WTC11 (cell line): ENCODE measurements around the gene MPP2. TPM values are rescaled to one million over a fixed set of nuclear protein-coding genes. Genes with fewer than 3 reads are reported as not detected.
A peak's percentile ranks its signal among the peaks of the same experiment; 100 is the strongest.

Source experiments
- ATAC-seq: fragments of 200-7000 bp; cut with Tn5 transposase; 2 replicates; pipeline ENCODE4 v1.10.0; 2021; ENCODE audit warnings: mild to moderate bottlenecking, moderate library complexity
- CTCF ChIA-PET: fragments of 300-600 bp; sonication (Branson Sonifier 250); formaldehyde crosslinking; loops from one replicate; lab custom pipeline; 2021; ENCODE audit warnings: antibody characterized with exemption; lab: Charles Lee
- POLR2A ChIA-PET: fragments of 350-600 bp; sonication (Branson Sonifier 250); formaldehyde crosslinking; loops from one replicate; lab custom pipeline; 2021; ENCODE audit warnings: antibody characterized with exemption; lab: Charles Lee
- DNase-seq: peaks from one replicate; pipeline ENCODE4 v3.0.0; 2021; ENCODE audit warnings: low spot score
- H3K27ac Mint-ChIP-seq: 2 replicates; pipeline ENCODE4 v1.8.0; 2021; ENCODE audit warnings: mixed read lengths
- H3K27me3 Mint-ChIP-seq: 2 replicates; pipeline ENCODE4 v1.8.0; 2021; ENCODE audit warnings: low read depth, mild to moderate bottlenecking, moderate library complexity, mixed read lengths
- H3K36me3 Mint-ChIP-seq: 2 replicates; pipeline ENCODE4 v1.8.0; 2021; ENCODE audit warnings: mixed read lengths
- H3K4me1 Mint-ChIP-seq: 2 replicates; pipeline ENCODE4 v1.8.0; 2022; ENCODE audit warnings: mixed read lengths
- H3K4me3 Mint-ChIP-seq: 2 replicates; pipeline ENCODE4 v1.8.0; 2021; ENCODE audit warnings: mild to moderate bottlenecking, moderate library complexity, mixed read lengths
- H3K9me3 Mint-ChIP-seq: 2 replicates; pipeline ENCODE4 v1.8.0; 2021; ENCODE audit warnings: mixed read lengths
- ETV6 ChIP-seq: sonication (generic); formaldehyde crosslinking; IDR thresholded peaks from 2 replicates; pipeline ENCODE4 v1.8.1; 2022; ENCODE audit warnings: mild to moderate bottlenecking, missing genetic modification reagents
- FOXJ3 ChIP-seq: sonication (generic); formaldehyde crosslinking; IDR thresholded peaks from 2 replicates; pipeline ENCODE4 v1.9.0; 2021; ENCODE audit warnings: missing genetic modification reagents, mild to moderate bottlenecking, borderline replicate concordance
- FOXK1 ChIP-seq: sonication (generic); formaldehyde crosslinking; IDR thresholded peaks from 2 replicates; pipeline ENCODE4 v1.8.0; 2022; ENCODE audit warnings: mild to moderate bottlenecking, moderate library complexity, missing genetic modification reagents
- FOXP1 ChIP-seq: sonication (generic); formaldehyde crosslinking; IDR thresholded peaks from 2 replicates; pipeline ENCODE4 v1.8.0; 2022; ENCODE audit warnings: missing genetic modification reagents, mild to moderate bottlenecking, moderate library complexity, borderline replicate concordance
- MYBL2 ChIP-seq: sonication (generic); formaldehyde crosslinking; IDR thresholded peaks from 2 replicates; pipeline ENCODE4 v1.8.1; 2023; ENCODE audit warnings: mild to moderate bottlenecking, moderate library complexity, missing genetic modification reagents
- NR2C2 ChIP-seq: sonication (generic); formaldehyde crosslinking; IDR thresholded peaks from 2 replicates; pipeline ENCODE4 v1.8.0; 2022; ENCODE audit warnings: mild to moderate bottlenecking, missing genetic modification reagents
- PRRX2 ChIP-seq: fragments of 250-450 bp; sonication (Bioruptor Pico); IDR thresholded peaks from 2 replicates; pipeline ENCODE4 v1.8.0; 2021; ENCODE audit warnings: mild to moderate bottlenecking
- SMAD4 ChIP-seq: sonication (generic); formaldehyde crosslinking; IDR thresholded peaks from 2 replicates; pipeline ENCODE4 v1.8.0; 2022; ENCODE audit warnings: mild to moderate bottlenecking, missing genetic modification reagents
- SOX15 ChIP-seq: fragments of 250-450 bp; sonication (Bioruptor Pico); IDR thresholded peaks from 2 replicates; pipeline ENCODE4 v1.9.0; 2021; ENCODE audit warnings: mild to moderate bottlenecking
- TP53 ChIP-seq: sonication (generic); formaldehyde crosslinking; IDR thresholded peaks from 2 replicates; pipeline ENCODE4 v1.8.1; 2023; ENCODE audit warnings: mild to moderate bottlenecking, missing genetic modification reagents
- ZBTB21 ChIP-seq: sonication (generic); formaldehyde crosslinking; IDR thresholded peaks from 2 replicates; pipeline ENCODE4 v1.8.1; 2023; ENCODE audit warnings: mild to moderate bottlenecking, missing genetic modification reagents, borderline replicate concordance
- ZNF317 ChIP-seq: sonication (generic); formaldehyde crosslinking; IDR thresholded peaks from 2 replicates; pipeline ENCODE4 v1.8.1; 2023; ENCODE audit warnings: low read depth, mild to moderate bottlenecking, moderate library complexity, missing genetic modification reagents, borderline replicate concordance
- ZNF671 ChIP-seq: fragments of 250-450 bp; sonication (Bioruptor Pico); IDR thresholded peaks from 2 replicates; pipeline ENCODE4 v1.8.0; 2021; ENCODE audit warnings: mild to moderate bottlenecking
- total RNA-seq: library from RNA; stranded (reverse); gene quantifications from 3 replicates; pipeline ENCODE4 v1.2.3, GENCODE V29; 2021
- TF ChIP-seq, protein P1 (sequence below): sonication (generic); formaldehyde crosslinking; IDR thresholded peaks from 2 replicates; pipeline ENCODE4 v1.8.1; 2022; ENCODE audit warnings: missing genetic modification reagents, borderline replicate concordance
- TF ChIP-seq, protein P2 (sequence below): sonication (generic); formaldehyde crosslinking; IDR thresholded peaks from 2 replicates; pipeline ENCODE4 v1.8.0; 2022; ENCODE audit warnings: missing genetic modification reagents
- TF ChIP-seq, protein P3 (sequence below): sonication (generic); formaldehyde crosslinking; IDR thresholded peaks from 2 replicates; pipeline ENCODE4 v1.8.1; 2022; ENCODE audit warnings: low read depth, missing genetic modification reagents, borderline replicate concordance
- TF ChIP-seq, protein P4 (sequence below): sonication (generic); formaldehyde crosslinking; IDR thresholded peaks from 2 replicates; pipeline ENCODE4 v1.8.0; 2023; ENCODE audit warnings: missing genetic modification reagents
- TF ChIP-seq, protein P5 (sequence below): sonication (generic); formaldehyde crosslinking; IDR thresholded peaks from 2 replicates; pipeline ENCODE4 v1.8.1; 2023; ENCODE audit warnings: mild to moderate bottlenecking, missing genetic modification reagents
- TF ChIP-seq, protein P6 (sequence below): sonication (generic); formaldehyde crosslinking; IDR thresholded peaks from 2 replicates; pipeline ENCODE4 v1.8.0; 2022; ENCODE audit warnings: mild to moderate bottlenecking, missing genetic modification reagents
- TF ChIP-seq, protein P7 (sequence below): fragments of 250-450 bp; sonication (Bioruptor Pico); IDR thresholded peaks from 2 replicates; pipeline ENCODE4 v1.9.0; 2021; ENCODE audit warnings: mild to moderate bottlenecking

MPP2 gene
- total RNA-seq, 1 experiment from 2014 or later: 29.3 TPM

DNA sequence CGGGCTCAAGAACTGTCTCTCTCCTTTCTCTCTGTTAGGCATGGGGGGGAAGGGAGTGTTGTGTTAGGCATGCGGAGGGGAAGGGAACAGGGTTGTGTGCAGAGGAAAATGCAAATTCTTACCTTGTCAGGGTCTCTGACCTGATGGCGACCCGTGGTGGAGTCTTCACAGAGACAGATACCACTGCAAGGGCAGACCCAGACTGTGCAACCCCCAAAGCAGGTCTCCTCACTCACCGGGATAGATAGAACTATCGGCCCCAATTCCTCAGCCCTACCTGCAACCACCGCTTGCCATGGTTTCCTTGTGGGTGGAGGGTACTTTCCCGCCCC lies 9.6 kb upstream of the MPP2 start:
- peaks cover 6% of the 10 kb centered on the region for H3K9me3 Mint-ChIP-seq
- DNase-seq: no peak
- TF ChIP-seq, protein P1, sequence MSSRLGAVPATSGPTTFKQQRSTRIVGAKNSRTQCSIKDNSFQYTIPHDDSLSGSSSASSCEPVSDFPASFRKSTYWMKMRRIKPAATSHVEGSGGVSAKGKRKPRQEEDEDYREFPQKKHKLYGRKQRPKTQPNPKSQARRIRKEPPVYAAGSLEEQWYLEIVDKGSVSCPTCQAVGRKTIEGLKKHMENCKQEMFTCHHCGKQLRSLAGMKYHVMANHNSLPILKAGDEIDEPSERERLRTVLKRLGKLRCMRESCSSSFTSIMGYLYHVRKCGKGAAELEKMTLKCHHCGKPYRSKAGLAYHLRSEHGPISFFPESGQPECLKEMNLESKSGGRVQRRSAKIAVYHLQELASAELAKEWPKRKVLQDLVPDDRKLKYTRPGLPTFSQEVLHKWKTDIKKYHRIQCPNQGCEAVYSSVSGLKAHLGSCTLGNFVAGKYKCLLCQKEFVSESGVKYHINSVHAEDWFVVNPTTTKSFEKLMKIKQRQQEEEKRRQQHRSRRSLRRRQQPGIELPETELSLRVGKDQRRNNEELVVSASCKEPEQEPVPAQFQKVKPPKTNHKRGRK: no peak
- TF ChIP-seq, protein P2, sequence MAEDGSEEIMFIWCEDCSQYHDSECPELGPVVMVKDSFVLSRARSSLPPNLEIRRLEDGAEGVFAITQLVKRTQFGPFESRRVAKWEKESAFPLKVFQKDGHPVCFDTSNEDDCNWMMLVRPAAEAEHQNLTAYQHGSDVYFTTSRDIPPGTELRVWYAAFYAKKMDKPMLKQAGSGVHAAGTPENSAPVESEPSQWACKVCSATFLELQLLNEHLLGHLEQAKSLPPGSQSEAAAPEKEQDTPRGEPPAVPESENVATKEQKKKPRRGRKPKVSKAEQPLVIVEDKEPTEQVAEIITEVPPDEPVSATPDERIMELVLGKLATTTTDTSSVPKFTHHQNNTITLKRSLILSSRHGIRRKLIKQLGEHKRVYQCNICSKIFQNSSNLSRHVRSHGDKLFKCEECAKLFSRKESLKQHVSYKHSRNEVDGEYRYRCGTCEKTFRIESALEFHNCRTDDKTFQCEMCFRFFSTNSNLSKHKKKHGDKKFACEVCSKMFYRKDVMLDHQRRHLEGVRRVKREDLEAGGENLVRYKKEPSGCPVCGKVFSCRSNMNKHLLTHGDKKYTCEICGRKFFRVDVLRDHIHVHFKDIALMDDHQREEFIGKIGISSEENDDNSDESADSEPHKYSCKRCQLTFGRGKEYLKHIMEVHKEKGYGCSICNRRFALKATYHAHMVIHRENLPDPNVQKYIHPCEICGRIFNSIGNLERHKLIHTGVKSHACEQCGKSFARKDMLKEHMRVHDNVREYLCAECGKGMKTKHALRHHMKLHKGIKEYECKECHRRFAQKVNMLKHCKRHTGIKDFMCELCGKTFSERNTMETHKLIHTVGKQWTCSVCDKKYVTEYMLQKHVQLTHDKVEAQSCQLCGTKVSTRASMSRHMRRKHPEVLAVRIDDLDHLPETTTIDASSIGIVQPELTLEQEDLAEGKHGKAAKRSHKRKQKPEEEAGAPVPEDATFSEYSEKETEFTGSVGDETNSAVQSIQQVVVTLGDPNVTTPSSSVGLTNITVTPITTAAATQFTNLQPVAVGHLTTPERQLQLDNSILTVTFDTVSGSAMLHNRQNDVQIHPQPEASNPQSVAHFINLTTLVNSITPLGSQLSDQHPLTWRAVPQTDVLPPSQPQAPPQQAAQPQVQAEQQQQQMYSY (CRISPR knock-in tag): 0 out of 2 replicates have a peak, but pooled peaks have one; percentile 15
- TF ChIP-seq, all 79 proteins: peak for 1
- H3K4me1 Mint-ChIP-seq: peaks cover 27% of the 10 kb centered on the region
- ATAC-seq: no peak
- POLR2A ChIA-PET: no interaction called here
- peaks cover 14% of the 10 kb centered on the region for H3K27me3 Mint-ChIP-seq
- CTCF ChIA-PET: interaction anchor here (0.9 to 2.8 kb wide), 13 partner anchors 9 to 252 kb away, joined by 3 to 17 read pairs (median 6); partner anchors contain the start of gene MPP2
- no peak overlapping the region for H3K27ac Mint-ChIP-seq
- peaks cover 4% of the 10 kb centered on the region; the same call in 1 of the 2 replicates for H3K36me3 Mint-ChIP-seq
- H3K4me3 Mint-ChIP-seq: peak overlapping the region; percentile 43

DNA sequence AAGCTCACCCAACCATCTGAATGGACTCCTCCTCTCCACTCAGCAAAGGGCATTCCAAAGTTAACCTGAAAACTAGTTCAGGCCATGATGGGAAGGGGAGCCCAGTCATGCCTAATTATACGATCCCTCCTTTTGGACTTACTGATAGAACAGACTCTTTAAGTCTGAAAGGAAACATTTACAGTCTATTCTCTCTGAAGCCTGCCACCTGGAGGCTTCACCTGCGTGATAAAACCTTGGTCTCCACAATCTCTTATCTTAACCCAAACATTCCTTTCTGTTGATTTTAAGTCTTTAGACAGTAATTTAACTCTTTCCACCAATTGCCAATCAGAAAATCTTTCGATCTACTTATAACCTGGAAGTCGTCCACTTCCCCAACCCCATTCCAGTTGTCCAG lies 9.0 kb upstream of the MPP2 start:
- H3K9me3 Mint-ChIP-seq: peaks cover 6% of the 10 kb centered on the region
- CTCF ChIA-PET: interaction anchor here (1.2 to 2.8 kb wide), 4 partner anchors 10 to 70 kb away, joined by 5 to 10 read pairs (median 6); no protein-coding TSS in a partner anchor

DNA sequence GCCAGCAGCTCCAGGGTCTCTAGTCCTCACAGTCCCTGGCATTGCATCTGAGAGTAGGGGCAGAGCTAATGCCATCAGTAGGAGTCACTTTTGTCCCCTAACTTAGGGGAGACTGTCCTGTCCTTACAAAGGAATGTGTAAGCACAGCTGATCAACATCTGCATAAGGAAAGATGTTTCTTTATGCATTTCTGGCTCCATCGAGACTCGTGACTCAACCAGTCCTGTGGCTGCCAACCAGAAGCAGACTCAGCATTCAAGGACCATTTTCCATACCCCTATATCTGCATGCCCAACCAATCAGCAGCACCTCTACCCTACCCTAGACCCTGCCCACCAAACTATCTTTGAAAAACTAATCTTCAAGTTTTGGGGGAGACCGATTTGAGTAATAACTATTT lies 8.2 kb upstream of the MPP2 start:
- Mint-ChIP-seq H3K9me3 (peaks cover 6% of the 10 kb centered on the region), H3K4me3 (no peak overlapping the region), H3K27ac (no peak overlapping the region), H3K27me3 (peaks cover 12% of the 10 kb centered on the region), H3K36me3 (peaks cover 4% of the 10 kb centered on the region; the same call in 1 of the 2 replicates), H3K4me1 (peaks cover 26% of the 10 kb centered on the region)
- ATAC-seq: no peak
- ChIA-PET CTCF (interaction anchor here (1.2 to 2.2 kb wide), 5 partner anchors 22 to 69 kb away, joined by 4 to 7 read pairs (median 6); no protein-coding TSS in a partner anchor), POLR2A (no interaction called here)
- no peak for DNase-seq
- TF ChIP-seq ETV6 (CRISPR knock-in tag) (no peak), SMAD4 (CRISPR knock-in tag) (no peak), MYBL2 (no peak), SOX15 (CRISPR knock-in tag) (no peak), ZNF671 (CRISPR knock-in tag) (no peak), TP53 (CRISPR knock-in tag) (no peak), PRRX2 (CRISPR knock-in tag) (no peak), ZNF317 (CRISPR knock-in tag) (no peak)
- TF ChIP-seq, protein P3, sequence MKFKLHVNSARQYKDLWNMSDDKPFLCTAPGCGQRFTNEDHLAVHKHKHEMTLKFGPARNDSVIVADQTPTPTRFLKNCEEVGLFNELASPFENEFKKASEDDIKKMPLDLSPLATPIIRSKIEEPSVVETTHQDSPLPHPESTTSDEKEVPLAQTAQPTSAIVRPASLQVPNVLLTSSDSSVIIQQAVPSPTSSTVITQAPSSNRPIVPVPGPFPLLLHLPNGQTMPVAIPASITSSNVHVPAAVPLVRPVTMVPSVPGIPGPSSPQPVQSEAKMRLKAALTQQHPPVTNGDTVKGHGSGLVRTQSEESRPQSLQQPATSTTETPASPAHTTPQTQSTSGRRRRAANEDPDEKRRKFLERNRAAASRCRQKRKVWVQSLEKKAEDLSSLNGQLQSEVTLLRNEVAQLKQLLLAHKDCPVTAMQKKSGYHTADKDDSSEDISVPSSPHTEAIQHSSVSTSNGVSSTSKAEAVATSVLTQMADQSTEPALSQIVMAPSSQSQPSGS (CRISPR knock-in tag): no peak
- TF ChIP-seq, protein P4, sequence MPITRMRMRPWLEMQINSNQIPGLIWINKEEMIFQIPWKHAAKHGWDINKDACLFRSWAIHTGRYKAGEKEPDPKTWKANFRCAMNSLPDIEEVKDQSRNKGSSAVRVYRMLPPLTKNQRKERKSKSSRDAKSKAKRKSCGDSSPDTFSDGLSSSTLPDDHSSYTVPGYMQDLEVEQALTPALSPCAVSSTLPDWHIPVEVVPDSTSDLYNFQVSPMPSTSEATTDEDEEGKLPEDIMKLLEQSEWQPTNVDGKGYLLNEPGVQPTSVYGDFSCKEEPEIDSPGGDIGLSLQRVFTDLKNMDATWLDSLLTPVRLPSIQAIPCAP (CRISPR knock-in tag): no peak
- TF ChIP-seq, protein P1: no peak
- TF ChIP-seq, protein P5, sequence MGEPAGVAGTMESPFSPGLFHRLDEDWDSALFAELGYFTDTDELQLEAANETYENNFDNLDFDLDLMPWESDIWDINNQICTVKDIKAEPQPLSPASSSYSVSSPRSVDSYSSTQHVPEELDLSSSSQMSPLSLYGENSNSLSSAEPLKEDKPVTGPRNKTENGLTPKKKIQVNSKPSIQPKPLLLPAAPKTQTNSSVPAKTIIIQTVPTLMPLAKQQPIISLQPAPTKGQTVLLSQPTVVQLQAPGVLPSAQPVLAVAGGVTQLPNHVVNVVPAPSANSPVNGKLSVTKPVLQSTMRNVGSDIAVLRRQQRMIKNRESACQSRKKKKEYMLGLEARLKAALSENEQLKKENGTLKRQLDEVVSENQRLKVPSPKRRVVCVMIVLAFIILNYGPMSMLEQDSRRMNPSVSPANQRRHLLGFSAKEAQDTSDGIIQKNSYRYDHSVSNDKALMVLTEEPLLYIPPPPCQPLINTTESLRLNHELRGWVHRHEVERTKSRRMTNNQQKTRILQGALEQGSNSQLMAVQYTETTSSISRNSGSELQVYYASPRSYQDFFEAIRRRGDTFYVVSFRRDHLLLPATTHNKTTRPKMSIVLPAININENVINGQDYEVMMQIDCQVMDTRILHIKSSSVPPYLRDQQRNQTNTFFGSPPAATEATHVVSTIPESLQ (CRISPR knock-in tag): no peak

More for the DNA sequence above, 9.0 kb upstream of the MPP2 start:
- DNase-seq: no peak
- Mint-ChIP-seq H3K36me3 (peaks cover 4% of the 10 kb centered on the region; the same call in 1 of the 2 replicates), H3K27ac (no peak overlapping the region), H3K4me3 (no peak overlapping the region), H3K4me1 (peaks cover 27% of the 10 kb centered on the region), H3K27me3 (peaks cover 14% of the 10 kb centered on the region)
- TF ChIP-seq ETV6 (CRISPR knock-in tag) (no peak), ZBTB21 (CRISPR knock-in tag) (no peak), PRRX2 (CRISPR knock-in tag) (no peak), FOXJ3 (no peak), NR2C2 (CRISPR knock-in tag) (no peak), FOXP1 (CRISPR knock-in tag) (no peak), FOXK1 (CRISPR knock-in tag) (no peak)
- TF ChIP-seq, protein P6, sequence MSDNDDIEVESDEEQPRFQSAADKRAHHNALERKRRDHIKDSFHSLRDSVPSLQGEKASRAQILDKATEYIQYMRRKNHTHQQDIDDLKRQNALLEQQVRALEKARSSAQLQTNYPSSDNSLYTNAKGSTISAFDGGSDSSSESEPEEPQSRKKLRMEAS: no peak
- TF ChIP-seq, protein P7, sequence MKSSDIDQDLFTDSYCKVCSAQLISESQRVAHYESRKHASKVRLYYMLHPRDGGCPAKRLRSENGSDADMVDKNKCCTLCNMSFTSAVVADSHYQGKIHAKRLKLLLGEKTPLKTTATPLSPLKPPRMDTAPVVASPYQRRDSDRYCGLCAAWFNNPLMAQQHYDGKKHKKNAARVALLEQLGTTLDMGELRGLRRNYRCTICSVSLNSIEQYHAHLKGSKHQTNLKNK (CRISPR knock-in tag): no peak
- ATAC-seq: no peak
- POLR2A ChIA-PET: no interaction called here
